Duodenal mucosa (tissue), 2 donors: ENCODE measurements around the gene DPPA2.

ENCODE experiments used
- H3K27ac ChIP-seq: one replicate; pipeline ENCODE4 v1.7.0; 2013; ENCODE audit warnings: low read depth, low read length
- H3K27me3 ChIP-seq, 2 donors: one replicate each; pipeline ENCODE4 v1.7.0; 2013; ENCODE audit warnings: low read length in 2 of 2, control low read depth in 1 of 2; ENCODE audit not compliant: insufficient read depth in 2 of 2, control insufficient read depth in 1 of 2
- H3K36me3 ChIP-seq, 2 donors: one replicate each; pipeline ENCODE4 v1.7.0; 2013; ENCODE audit warnings: low read length in 2 of 2, control low read depth in 1 of 2; ENCODE audit not compliant: insufficient read depth in 2 of 2, control insufficient read depth in 1 of 2
- H3K4me1 ChIP-seq, 2 donors: one replicate each; pipeline ENCODE4 v1.7.0; 2013; ENCODE audit warnings: low read length in 2 of 2, control low read depth in 1 of 2; ENCODE audit not compliant: insufficient read depth in 2 of 2, control insufficient read depth in 1 of 2
- H3K4me3 ChIP-seq, 2 donors: one replicate each; pipeline ENCODE4 v1.7.0; 2013; ENCODE audit warnings: low read length in 2 of 2, low read depth in 1 of 2
- H3K9ac ChIP-seq, 2 donors: one replicate each; pipeline ENCODE4 v1.7.0; 2013; ENCODE audit warnings: low read length in 2 of 2, low read depth in 1 of 2
- H3K9me3 ChIP-seq, 2 donors: one replicate each; pipeline ENCODE4 v1.7.0; 2013; ENCODE audit warnings: low read length in 2 of 2, control low read depth in 1 of 2; ENCODE audit not compliant: control insufficient read depth in 1 of 2

DPPA2 gene

GRCh38 chr3:109268181-109268580 lies 48.1 kb downstream of the DPPA2 start:
- Histone ChIP-seq H3K9me3 (no peaks in the 10 kb centered on the region), H3K27me3 (no peaks in the 10 kb centered on the region), H3K4me3 (no peak overlapping the region), H3K9ac (no peak overlapping the region), H3K4me1 (no peaks in the 10 kb centered on the region), H3K27ac (no peak overlapping the region), H3K36me3 (no peaks in the 10 kb centered on the region)

- H3K27me3 ChIP-seq: no peaks in the 10 kb centered on the region
- H3K4me1 ChIP-seq: no peaks in the 10 kb centered on the region
- no peak overlapping the region for H3K27ac ChIP-seq
- no peak overlapping the region for H3K4me3 ChIP-seq
- H3K36me3 ChIP-seq: no peaks in the 10 kb centered on the region
- no peak overlapping the region for H3K9ac ChIP-seq
- H3K9me3 ChIP-seq: no peaks in the 10 kb centered on the region
These were observed 51.0 kb downstream of the DPPA2 start for GRCh38 chr3:109265295-109265694.

- H3K4me1 ChIP-seq: no peaks in the 10 kb centered on the region
- no peak overlapping the region for H3K27ac ChIP-seq
- no peaks in the 10 kb centered on the region for H3K9me3 ChIP-seq
- H3K4me3 ChIP-seq: no peak overlapping the region
- no peak overlapping the region for H3K9ac ChIP-seq
- no peaks in the 10 kb centered on the region for H3K27me3 ChIP-seq
- H3K36me3 ChIP-seq: no peaks in the 10 kb centered on the region
These were observed 59.0 kb downstream of the DPPA2 start for GRCh38 chr3:109257269-109257668.

DNA sequence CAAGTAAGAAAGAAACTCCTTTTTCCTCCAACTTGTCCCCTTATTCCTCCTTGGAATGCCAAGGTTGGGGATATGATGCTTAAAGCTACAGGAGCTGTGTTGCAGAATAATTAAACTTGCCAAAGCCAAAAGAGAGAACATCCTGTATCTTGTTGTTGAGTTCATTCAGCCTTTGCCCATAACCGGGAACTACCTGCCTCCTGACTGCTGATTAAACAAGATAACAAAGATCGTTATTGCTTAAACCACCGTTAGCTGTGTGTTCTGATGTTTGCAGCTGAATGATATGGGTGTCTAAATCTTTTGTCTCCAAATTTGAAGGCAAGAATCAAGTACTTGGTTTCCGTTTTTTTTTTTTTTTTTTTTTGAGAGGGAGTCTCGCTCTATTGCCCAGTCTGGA lies 61.5 kb downstream of the DPPA2 start:
- Histone ChIP-seq H3K9me3 (no peaks in the 10 kb centered on the region), H3K9ac (no peak overlapping the region), H3K27me3 (no peaks in the 10 kb centered on the region), H3K27ac (no peak overlapping the region), H3K4me1 (no peaks in the 10 kb centered on the region), H3K36me3 (no peaks in the 10 kb centered on the region), H3K4me3 (no peak overlapping the region)

DNA sequence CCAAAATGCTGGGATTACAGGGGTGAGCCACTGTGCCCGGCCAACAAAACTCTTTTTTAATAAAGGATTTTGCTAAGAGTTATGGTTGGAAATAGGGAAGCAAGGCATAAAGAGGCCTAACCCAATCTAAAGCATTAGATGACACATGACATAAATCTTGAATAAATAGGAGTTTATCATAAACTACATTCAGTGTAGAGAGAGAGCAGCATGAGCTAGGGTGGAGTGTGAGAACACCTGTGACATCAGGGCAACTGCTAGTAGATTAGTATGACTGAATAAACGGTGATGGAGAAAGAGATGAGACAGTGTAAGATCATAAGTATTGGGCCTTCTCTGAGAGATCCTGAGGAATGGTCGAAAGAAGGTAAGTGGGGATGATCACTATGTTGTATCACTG lies 63.7 kb downstream of the DPPA2 start:
- Histone ChIP-seq H3K27me3 (no peaks in the 10 kb centered on the region), H3K27ac (no peak overlapping the region), H3K4me1 (no peaks in the 10 kb centered on the region), H3K9me3 (no peaks in the 10 kb centered on the region), H3K36me3 (no peaks in the 10 kb centered on the region), H3K4me3 (no peak overlapping the region), H3K9ac (no peak overlapping the region)
